ENCODE data around the gene BAZ2B.

The BAZ2B gene

GRCh38 chr2:159419403-159419802 lies 196.9 kb downstream of the BAZ2B start:
- Histone ChIP-seq H3K18ac (ENCODE audit: low read length) (no peak overlapping the region), H2BK120ac (ENCODE audit: insufficient read depth, low read length, poor library complexity) (no peak overlapping the region), H3K4me2 (ENCODE audit: low read length) (no peak overlapping the region), H3K14ac (ENCODE audit: low read length) (no peak overlapping the region), H3K36me3 (ENCODE audit: control insufficient read depth in 1 of 2, insufficient read depth in 2 of 2, low read length in 2 of 2) (peaks cover under 1 to 7% of the 10 kb centered on the region in 2 experiments), H3K9ac (ENCODE audit: low read length) (no peak overlapping the region), H2AK5ac (ENCODE audit: low read length) (no peak overlapping the region), H3K4me3 (ENCODE audit: low read depth, low read length) (no peak overlapping the region), H4K12ac (ENCODE audit: low read depth, low read length) (no peak overlapping the region), H2BK12ac (ENCODE audit: low read length) (no peak overlapping the region), H3K9me3 (ENCODE audit: insufficient read depth, low read depth, low read length) (no peaks in the 10 kb centered on the region), H2AFZ (ENCODE audit: insufficient read depth, low read length, poor library complexity) (no peak overlapping the region), H4K8ac (ENCODE audit: low read depth, low read length) (no peak overlapping the region), H3K27me3 (ENCODE audit: insufficient read depth, low read length) (no peaks in the 10 kb centered on the region), H4K91ac (ENCODE audit: low read depth, low read length) (no peak overlapping the region), H3K79me1 (ENCODE audit: low read length) (no peaks in the 10 kb centered on the region), H2BK5ac (ENCODE audit: low read depth, low read length, poor library complexity) (no peak overlapping the region), H3K4ac (ENCODE audit: low read depth, low read length) (no peak overlapping the region), H3K27ac (ENCODE audit: low read depth, low read length) (no peak overlapping the region), H3K4me1 (ENCODE audit: control insufficient read depth in 1 of 2, insufficient read depth in 2 of 2, low read length in 2 of 2) (no peaks in the 10 kb centered on the region), H3K79me2 (ENCODE audit: control insufficient read depth, insufficient read depth, low read length, poor library complexity) (no peaks in the 10 kb centered on the region), H3K23ac (ENCODE audit: low read length) (no peak overlapping the region)
- DNase-seq, result no peak
- no CpG with 5 or more reads among the region's 2 CpGs for WGBS (ENCODE audit: extremely low coverage, insufficient coverage, insufficient read length)

GRCh38 chr2:159411460-159411859 lies 204.9 kb downstream of the BAZ2B start:
- no peaks in the 10 kb centered on the region for H3K9me3 ChIP-seq (ENCODE audit: insufficient read depth, low read depth, low read length)
- H3K9ac ChIP-seq (ENCODE audit: low read length), result no peak overlapping the region
- no peak overlapping the region for H3K4ac ChIP-seq (ENCODE audit: low read depth, low read length)
- H3K18ac ChIP-seq (ENCODE audit: low read length), result no peak overlapping the region
- no peak overlapping the region for H2AFZ ChIP-seq (ENCODE audit: insufficient read depth, low read length, poor library complexity)
- no peak overlapping the region for H4K91ac ChIP-seq (ENCODE audit: low read depth, low read length)
- H3K4me2 ChIP-seq (ENCODE audit: low read length), result no peak overlapping the region
- H2BK12ac ChIP-seq (ENCODE audit: low read length), result no peak overlapping the region
- no peak overlapping the region for H2AK5ac ChIP-seq (ENCODE audit: low read length)
- no peaks in the 10 kb centered on the region for H3K79me1 ChIP-seq (ENCODE audit: low read length)
- H3K4me3 ChIP-seq (ENCODE audit: low read depth, low read length), result no peak overlapping the region
- H3K4me1 ChIP-seq (ENCODE audit: control insufficient read depth in 1 of 2, insufficient read depth in 2 of 2, low read length in 2 of 2), result no peaks in the 10 kb centered on the region
- H3K23ac ChIP-seq (ENCODE audit: low read length), result no peak overlapping the region
- no CpG with 5 or more reads among the region's 1 CpG for WGBS (ENCODE audit: extremely low coverage, insufficient coverage, insufficient read length)
- peaks cover 8 to 11% of the 10 kb centered on the region in 2 experiments for H3K36me3 ChIP-seq (ENCODE audit: control insufficient read depth in 1 of 2, insufficient read depth in 2 of 2, low read length in 2 of 2)
- H4K8ac ChIP-seq (ENCODE audit: low read depth, low read length), result no peak overlapping the region
- no peak overlapping the region for H3K14ac ChIP-seq (ENCODE audit: low read length)
- no peak overlapping the region for H3K27ac ChIP-seq (ENCODE audit: low read depth, low read length)
- DNase-seq, result no peak
- no peak overlapping the region for H2BK5ac ChIP-seq (ENCODE audit: low read depth, low read length, poor library complexity)
- no peak overlapping the region for H4K12ac ChIP-seq (ENCODE audit: low read depth, low read length)
- no peaks in the 10 kb centered on the region for H3K27me3 ChIP-seq (ENCODE audit: insufficient read depth, low read length)
- no peak overlapping the region for H2BK120ac ChIP-seq (ENCODE audit: insufficient read depth, low read length, poor library complexity)
- H3K79me2 ChIP-seq (ENCODE audit: control insufficient read depth, insufficient read depth, low read length, poor library complexity), result no peaks in the 10 kb centered on the region

GRCh38 chr2:159410276-159410675 lies 206.1 kb downstream of the BAZ2B start:
- no peak overlapping the region for H2BK5ac ChIP-seq (ENCODE audit: low read depth, low read length, poor library complexity)
- H3K4ac ChIP-seq (ENCODE audit: low read depth, low read length), result no peak overlapping the region
- no CpG with 5 or more reads among the region's 5 CpGs for WGBS (ENCODE audit: extremely low coverage, insufficient coverage, insufficient read length)
- no peaks in the 10 kb centered on the region for H3K4me1 ChIP-seq (ENCODE audit: control insufficient read depth in 1 of 2, insufficient read depth in 2 of 2, low read length in 2 of 2)
- no peak overlapping the region for H4K8ac ChIP-seq (ENCODE audit: low read depth, low read length)
- no peak overlapping the region for H2AFZ ChIP-seq (ENCODE audit: insufficient read depth, low read length, poor library complexity)
- no peak overlapping the region for H3K4me2 ChIP-seq (ENCODE audit: low read length)
- no peak overlapping the region for H3K9ac ChIP-seq (ENCODE audit: low read length)
- H3K23ac ChIP-seq (ENCODE audit: low read length), result no peak overlapping the region
- no peak overlapping the region for H3K27ac ChIP-seq (ENCODE audit: low read depth, low read length)
- no peak overlapping the region for H4K91ac ChIP-seq (ENCODE audit: low read depth, low read length)
- H3K9me3 ChIP-seq (ENCODE audit: insufficient read depth, low read depth, low read length), result no peaks in the 10 kb centered on the region
- no peak overlapping the region for H3K4me3 ChIP-seq (ENCODE audit: low read depth, low read length)
- H2BK12ac ChIP-seq (ENCODE audit: low read length), result no peak overlapping the region
- no peak overlapping the region for H2AK5ac ChIP-seq (ENCODE audit: low read length)
- no peak overlapping the region for H3K18ac ChIP-seq (ENCODE audit: low read length)
- H3K14ac ChIP-seq (ENCODE audit: low read length), result no peak overlapping the region
- H3K27me3 ChIP-seq (ENCODE audit: insufficient read depth, low read length), result no peaks in the 10 kb centered on the region
- peaks cover 11% of the 10 kb centered on the region in 2 experiments for H3K36me3 ChIP-seq (ENCODE audit: control insufficient read depth in 1 of 2, insufficient read depth in 2 of 2, low read length in 2 of 2)
- no peaks in the 10 kb centered on the region for H3K79me1 ChIP-seq (ENCODE audit: low read length)
- DNase-seq, result no peak
- H3K79me2 ChIP-seq (ENCODE audit: control insufficient read depth, insufficient read depth, low read length, poor library complexity), result no peaks in the 10 kb centered on the region
- H2BK120ac ChIP-seq (ENCODE audit: insufficient read depth, low read length, poor library complexity), result no peak overlapping the region
- H4K12ac ChIP-seq (ENCODE audit: low read depth, low read length), result no peak overlapping the region

GRCh38 chr2:159409116-159409800 lies 207.1 kb downstream of the BAZ2B start:
- no CpG with 5 or more reads among the region's 3 CpGs for WGBS (ENCODE audit: extremely low coverage, insufficient coverage, insufficient read length)
- no peaks in the 10 kb centered on the region for H3K4me1 ChIP-seq (ENCODE audit: control insufficient read depth in 1 of 2, insufficient read depth in 2 of 2, low read length in 2 of 2)
- H3K23ac ChIP-seq (ENCODE audit: low read length), result no peak overlapping the region
- H3K18ac ChIP-seq (ENCODE audit: low read length), result no peak overlapping the region
- no peak overlapping the region for H2AK5ac ChIP-seq (ENCODE audit: low read length)
- H3K27ac ChIP-seq (ENCODE audit: low read depth, low read length), result no peak overlapping the region
- no peaks in the 10 kb centered on the region for H3K79me2 ChIP-seq (ENCODE audit: control insufficient read depth, insufficient read depth, low read length, poor library complexity)
- H3K36me3 ChIP-seq (ENCODE audit: control insufficient read depth in 1 of 2, insufficient read depth in 2 of 2, low read length in 2 of 2), result peaks cover 8 to 9% of the 10 kb centered on the region in 2 experiments
- no peak overlapping the region for H4K91ac ChIP-seq (ENCODE audit: low read depth, low read length)
- H3K14ac ChIP-seq (ENCODE audit: low read length), result no peak overlapping the region
- H3K4me2 ChIP-seq (ENCODE audit: low read length), result no peak overlapping the region
- H2BK120ac ChIP-seq (ENCODE audit: insufficient read depth, low read length, poor library complexity), result no peak overlapping the region
- no peak overlapping the region for H3K9ac ChIP-seq (ENCODE audit: low read length)
- H4K12ac ChIP-seq (ENCODE audit: low read depth, low read length), result no peak overlapping the region
- no peaks in the 10 kb centered on the region for H3K9me3 ChIP-seq (ENCODE audit: insufficient read depth, low read depth, low read length)
- H3K27me3 ChIP-seq (ENCODE audit: insufficient read depth, low read length), result no peaks in the 10 kb centered on the region
- no peak for DNase-seq
- no peak overlapping the region for H3K4me3 ChIP-seq (ENCODE audit: low read depth, low read length)
- no peak overlapping the region for H4K8ac ChIP-seq (ENCODE audit: low read depth, low read length)
- H3K4ac ChIP-seq (ENCODE audit: low read depth, low read length), result no peak overlapping the region
- no peak overlapping the region for H2BK5ac ChIP-seq (ENCODE audit: low read depth, low read length, poor library complexity)
- no peaks in the 10 kb centered on the region for H3K79me1 ChIP-seq (ENCODE audit: low read length)
- H2BK12ac ChIP-seq (ENCODE audit: low read length), result no peak overlapping the region
- H2AFZ ChIP-seq (ENCODE audit: insufficient read depth, low read length, poor library complexity), result no peak overlapping the region

All from trophoblast cell (in vitro differentiated cells and primary cell).